Activated CD4-positive, alpha-beta T cell treated with anti-CD3 and anti-CD28 coated beads, Interleukin-2, Interleukin-4, amounts not matched to agents 100 ng/mL and 50 ng/mL, durations not matched to agents 16 hours and 8 hours (primary cell): ENCODE results near the gene ADH1A.
"Not testable (repeated sequence)": the region's sequence is repeated elsewhere in the genome, so short reads cannot be mapped to it uniquely, and the experiment has no call there.

Source experiments
- DNase-seq: peaks from one replicate; pipeline ENCODE4 v3.0.0-alpha.2; 2020; ENCODE audit warnings: low spot score

The ADH1A gene

DNA sequence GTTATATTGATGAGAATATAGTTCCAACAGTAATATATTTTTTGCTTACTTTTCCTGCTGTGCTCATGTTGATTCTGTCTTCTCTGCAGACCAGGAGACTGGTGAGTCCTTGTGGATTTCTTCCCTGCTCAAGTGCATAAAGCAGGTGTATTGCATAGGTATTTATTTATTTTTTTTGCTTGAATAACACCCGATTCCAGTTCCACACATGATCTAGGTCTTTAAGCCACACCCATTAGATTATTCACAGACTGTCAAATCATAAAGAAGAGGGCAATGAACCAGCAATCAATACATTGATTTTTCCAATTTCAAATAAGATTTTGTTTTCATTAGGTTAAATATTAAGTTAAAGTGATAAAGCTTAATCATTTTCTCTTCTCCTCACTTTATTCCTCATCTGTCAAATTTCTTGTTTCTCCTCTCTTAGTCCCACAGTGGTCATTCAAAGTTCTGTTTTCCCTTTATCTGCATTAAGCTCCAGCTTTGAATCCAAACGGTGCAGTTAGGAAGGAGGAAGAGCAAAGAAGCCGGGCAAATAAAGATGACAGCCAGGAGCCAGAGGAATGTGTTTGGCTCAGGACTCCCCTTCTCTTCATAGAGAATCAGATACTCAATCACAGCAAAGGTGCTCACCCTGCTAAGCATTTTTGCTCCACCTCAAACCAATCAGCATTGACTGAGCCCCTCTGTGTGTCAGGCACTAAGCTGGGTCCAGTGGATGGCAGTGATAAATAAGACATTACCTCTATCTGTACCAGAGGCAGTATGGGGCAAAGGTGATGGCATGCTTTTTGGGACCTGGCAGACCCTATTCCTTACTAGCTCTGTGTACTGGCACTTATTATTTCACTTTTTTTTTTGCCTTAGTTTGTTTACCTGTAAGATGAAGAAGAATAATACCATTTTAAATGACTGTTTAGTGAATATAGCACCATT, at the start of gene ADH1A:
Gene ADH1A, minus strand, starts transcription at position 138 of the 939 bp plus-strand sequence. Its CDS starts 71 bp downstream, at position 67.
- no peak for DNase-seq

- no peak for DNase-seq
Observed at GRCh38 chr4:99339172-99339571, 48.4 kb upstream of the ADH1A start.

DNA sequence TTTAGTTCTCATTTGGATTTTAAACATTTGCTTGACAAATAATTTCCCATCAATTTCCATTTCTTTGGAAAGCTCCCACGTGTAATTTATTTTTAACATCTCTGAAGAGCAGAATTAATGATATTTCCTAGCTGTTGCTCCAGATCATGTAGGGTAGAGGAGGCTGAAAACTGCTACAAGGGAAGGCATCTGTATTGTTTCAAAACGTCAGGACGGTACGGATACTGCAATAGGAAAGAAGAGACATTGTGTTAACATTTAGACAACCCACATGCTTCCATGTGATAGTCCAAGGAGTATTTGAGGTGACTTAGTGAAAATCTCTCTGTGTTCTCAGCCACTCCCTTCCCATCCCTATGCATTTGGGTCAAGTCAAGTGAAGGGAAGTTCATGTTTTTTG, 45.8 kb upstream of the ADH1A start:
- DNase-seq = no peak

GRCh38 chr4:99334880-99335279, 44.1 kb upstream of the ADH1A start:
- no peak for DNase-seq

DNA sequence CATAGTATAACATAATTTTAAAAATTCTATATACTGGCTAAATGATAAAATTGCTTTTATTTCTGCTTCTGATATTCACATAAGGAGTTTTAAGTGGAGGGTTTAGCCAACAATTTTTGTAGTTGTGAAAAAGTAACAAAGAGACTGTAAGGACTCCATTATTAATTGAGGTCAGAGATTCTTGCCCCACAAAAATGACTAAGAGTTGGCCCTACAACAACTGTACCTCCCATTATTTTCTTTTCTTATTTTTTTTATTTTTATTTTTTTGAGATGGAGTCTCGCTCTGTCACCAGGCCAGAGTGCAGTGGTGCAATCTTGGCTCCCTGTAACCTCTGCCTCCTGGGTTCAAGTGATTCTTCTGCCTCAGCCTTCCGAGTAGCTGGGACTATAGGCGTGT, 39.9 kb upstream of the ADH1A start:
- no peak for DNase-seq

GRCh38 chr4:99329876-99330275, 39.1 kb upstream of the ADH1A start:
- DNase-seq = no peak

GRCh38 chr4:99324979-99325378, 34.2 kb upstream of the ADH1A start:
- DNase-seq = no peak

GRCh38 chr4:99324361-99324760, 33.6 kb upstream of the ADH1A start:
- no peak for DNase-seq

- no peak for DNase-seq
Observed at GRCh38 chr4:99323756-99324155, 33.0 kb upstream of the ADH1A start.

DNA sequence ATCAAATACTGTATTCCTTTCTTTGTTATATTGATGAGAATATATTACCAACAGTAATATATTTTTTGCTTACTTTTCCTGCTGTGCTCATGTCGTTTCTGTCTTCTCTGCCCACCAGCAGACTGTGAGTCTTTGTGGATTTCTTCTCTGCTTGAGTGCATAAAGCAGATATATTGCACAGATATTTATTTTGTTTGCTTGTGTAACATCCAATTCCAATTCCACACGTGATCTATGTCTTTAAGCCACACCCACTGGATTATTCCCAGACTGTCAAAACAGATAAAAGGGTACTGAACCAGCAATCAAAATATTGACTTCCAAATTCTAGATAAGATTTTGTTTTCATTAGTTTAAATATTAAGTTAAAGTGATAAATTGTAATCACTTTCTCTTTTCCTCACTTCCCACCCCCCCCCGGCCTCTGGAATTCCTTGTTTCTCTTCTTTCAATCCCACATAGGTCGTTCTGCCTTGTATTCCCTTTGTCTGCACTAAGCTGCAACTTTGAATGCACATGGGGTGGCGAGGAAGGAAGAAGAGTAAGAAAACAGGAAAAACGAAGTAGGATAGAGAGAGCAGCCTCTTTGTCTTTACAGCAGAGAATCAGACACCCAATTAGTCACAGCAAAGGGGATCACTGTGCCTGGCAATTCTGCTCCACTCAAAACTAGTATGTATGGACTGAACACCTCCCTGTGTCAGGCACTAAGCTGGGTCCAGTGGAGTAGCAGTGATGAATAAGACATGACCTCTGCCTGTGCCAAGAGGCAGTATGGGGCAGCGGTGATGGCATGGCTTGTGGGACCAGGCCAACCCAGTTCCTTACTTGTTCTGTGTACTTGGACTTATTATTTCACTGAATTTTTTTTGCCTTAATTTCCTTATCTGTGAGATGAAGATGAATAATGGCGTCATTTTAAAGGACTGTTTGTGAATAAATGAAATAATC, 30.7 kb upstream of the ADH1A start, which contains the start of gene ADH1B:
Gene ADH1B, minus strand, starts transcription at position 161 of the 951 bp plus-strand sequence. Its CDS starts 70 bp downstream, at position 91.
- no peak for DNase-seq

GRCh38 chr4:99317811-99318210, 27.0 kb upstream of the ADH1A start:
- DNase-seq = not testable (repeated sequence)

DNA sequence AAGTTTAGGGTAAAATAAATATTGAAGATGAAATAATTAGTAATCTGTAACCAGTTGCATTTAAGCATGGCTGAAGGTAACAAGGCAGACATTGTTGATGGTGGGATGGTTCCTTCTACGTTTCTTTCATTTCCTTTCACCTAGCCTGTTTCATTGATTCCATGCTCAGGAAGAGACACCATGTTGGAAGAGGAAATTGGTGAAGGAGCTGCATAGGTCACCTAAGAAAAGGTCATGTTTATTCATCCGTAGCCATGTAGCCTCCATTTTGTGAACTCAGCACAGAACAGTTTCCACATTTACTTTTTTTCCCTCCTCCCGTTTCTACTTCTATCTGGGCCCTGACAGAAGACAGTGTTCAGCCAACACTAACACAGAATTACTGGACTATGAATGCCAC, 26.6 kb upstream of the ADH1A start:
- DNase-seq = no peak

GRCh38 chr4:99315839-99316238, 25.1 kb upstream of the ADH1A start:
- no peak for DNase-seq

- no peak for DNase-seq
Observed at GRCh38 chr4:99314211-99314610, 23.4 kb upstream of the ADH1A start.

GRCh38 chr4:99310389-99310788, 19.6 kb upstream of the ADH1A start:
- no peak for DNase-seq

GRCh38 chr4:99305638-99306400, 15.0 kb upstream of the ADH1A start:
- DNase-seq = no peak

GRCh38 chr4:99301376-99302164, 10.8 kb upstream of the ADH1A start:
- no peak for DNase-seq

GRCh38 chr4:99300934-99301333, 10.1 kb upstream of the ADH1A start:
- no peak for DNase-seq

GRCh38 chr4:99293357-99293756, 2.6 kb upstream of the ADH1A start:
- DNase-seq = no peak

GRCh38 chr4:99285387-99285786, 5.4 kb downstream of the ADH1A start:
- DNase-seq = no peak

DNA sequence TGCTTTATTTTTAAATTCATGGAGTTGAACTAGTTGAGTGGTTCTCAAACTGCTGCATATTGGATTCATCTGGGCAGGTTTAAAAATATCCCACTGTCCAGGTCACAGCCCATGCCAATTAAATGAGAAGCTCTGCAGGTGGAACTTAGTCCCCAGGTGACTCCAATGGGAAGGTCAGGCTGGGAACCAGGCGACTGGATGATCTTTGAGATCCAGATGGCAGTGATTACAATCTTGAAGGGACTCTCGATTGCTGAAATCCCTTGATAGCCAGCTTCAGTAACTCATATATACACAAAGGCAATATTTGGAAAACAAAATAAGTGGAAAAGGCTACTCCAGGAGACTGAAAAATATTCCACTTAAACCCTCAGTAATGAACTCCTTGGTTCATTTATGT, 8.1 kb downstream of the ADH1A start:
- no peak for DNase-seq
